HG03575 (cell line): ENCODE measurements around the gene RNASEH2B.

Source experiments
- ATAC-seq: cut with Tn5 transposase; IDR thresholded peaks from one replicate; pipeline ENCODE4 v1.9.1; 2021; ENCODE audit not compliant: unreplicated experiment, insufficient number of reproducible peaks, low FRiP score; ENCODE audit errors: extremely low read depth

Gene RNASEH2B, protein sequence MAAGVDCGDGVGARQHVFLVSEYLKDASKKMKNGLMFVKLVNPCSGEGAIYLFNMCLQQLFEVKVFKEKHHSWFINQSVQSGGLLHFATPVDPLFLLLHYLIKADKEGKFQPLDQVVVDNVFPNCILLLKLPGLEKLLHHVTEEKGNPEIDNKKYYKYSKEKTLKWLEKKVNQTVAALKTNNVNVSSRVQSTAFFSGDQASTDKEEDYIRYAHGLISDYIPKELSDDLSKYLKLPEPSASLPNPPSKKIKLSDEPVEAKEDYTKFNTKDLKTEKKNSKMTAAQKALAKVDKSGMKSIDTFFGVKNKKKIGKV

DNA sequence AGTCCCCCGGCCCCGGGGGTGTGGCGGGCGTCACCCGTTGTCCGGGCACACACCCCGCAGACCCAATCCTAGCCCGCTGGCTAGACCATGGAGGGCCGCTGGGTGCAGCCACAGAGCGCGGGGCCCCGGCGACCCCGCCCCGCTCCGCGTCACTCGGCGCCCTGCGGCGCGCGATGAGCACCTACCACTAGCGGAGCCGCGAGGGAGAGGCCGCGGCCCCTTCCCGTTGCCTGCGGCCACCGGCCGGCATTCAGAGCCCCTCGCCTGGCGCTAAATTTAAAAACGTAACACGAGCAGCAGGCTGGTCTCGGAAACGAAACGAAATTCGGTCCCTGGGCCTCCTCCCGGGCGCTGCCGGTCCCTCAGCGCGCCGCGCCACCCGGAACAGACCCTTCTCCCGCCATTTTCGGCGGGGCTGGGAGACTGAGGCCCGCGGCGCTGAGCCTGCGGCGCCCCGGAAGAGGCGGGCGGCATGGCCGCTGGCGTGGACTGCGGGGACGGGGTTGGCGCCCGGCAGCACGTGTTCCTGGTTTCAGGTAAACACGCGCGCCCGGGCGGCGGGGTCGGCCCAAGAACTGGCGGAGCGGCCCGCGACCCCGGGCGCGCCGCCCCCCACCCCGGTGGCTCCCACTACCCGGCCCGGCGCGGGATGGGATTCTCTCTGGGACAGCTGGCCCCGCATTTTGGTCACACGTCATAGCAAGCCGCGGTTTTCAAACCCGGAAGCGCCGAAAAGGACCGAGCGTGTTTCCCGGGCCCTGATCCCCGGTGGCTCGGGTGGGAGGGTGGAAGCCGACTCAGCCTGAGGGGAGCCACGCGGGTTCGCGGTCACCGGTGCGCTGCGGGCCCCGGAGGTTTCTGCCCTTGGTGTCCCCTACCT, at the start of gene RNASEH2B:
Gene RNASEH2B (plus strand): TSS at position 187 of the 880 bp plus-strand sequence. CDS start 286 bp downstream, at position 473.
- no peak for ATAC-seq

DNA sequence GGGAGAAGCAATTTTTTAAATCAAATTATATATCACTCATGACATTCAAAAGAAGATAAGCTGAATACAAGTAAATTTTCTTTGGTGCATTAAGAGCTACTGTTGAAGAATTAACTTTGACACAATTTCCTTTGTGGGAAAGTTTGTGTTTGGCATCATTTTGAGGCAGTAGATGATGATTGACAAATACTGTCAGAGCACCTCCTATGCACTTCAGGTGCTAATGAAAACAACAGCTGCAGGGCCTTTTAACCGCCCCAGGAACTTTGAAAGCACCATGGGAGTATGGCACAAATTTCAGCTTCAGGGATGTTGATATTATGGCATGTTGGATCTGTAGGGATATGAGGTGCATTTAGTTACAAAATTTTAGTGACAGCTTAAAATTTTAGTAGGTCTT, 45.1 kb upstream of the RNASEH2B start:
- ATAC-seq, result no peak

DNA sequence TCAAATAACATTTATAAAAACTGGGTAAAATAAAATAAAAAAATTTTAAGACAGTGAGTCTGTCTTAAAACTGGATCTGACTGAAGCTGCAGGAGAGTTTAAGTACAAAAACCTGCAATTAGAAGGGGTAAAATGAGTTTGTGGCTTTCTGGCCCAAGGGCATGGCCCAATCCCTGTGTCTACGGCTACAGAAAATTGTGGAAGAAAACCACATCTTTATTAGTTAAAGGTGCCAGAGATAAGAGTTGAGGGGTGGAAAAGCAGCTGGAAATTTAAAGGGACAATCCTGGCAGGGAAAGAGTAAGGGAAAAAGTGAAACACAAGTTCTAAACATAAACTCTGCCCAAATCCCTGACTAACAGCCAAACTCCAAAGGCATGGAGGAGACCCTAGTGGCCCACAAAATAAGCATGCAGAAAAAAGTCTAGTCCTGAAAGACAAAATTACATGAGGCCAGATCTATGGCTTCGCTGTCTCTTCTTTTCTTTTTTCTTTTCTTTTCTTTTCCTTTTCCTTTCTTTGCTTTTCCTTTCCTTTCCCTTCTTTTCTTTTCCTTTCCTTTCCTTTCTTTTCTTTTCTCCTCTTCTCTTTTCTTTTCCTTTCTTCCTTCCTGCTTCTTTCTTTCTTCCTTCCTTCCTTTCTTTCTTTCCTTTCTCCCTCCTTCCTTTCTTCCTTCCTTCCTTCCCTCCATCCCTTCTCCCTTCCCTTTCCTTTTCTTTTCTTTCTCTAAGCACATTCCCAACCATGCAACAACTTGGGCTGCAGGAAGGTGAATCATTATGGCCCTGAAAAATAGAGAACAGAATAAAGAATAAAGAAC, 42.6 kb upstream of the RNASEH2B start:
- no peak for ATAC-seq

DNA sequence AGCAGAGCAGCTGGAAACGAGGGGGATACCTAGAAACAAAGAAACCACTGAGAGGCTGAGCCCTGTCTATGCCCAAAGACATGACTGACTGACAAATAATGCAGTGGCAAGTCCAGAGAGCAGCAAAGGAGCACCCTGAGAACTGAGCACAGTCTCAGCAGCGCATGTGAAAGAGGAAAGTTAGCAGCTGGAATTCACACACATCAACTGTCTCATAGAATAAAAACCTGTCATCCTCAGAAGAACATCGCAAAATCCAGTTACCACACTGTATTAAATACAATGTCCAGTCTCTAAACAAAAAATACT, 42.0 kb upstream of the RNASEH2B start:
- ATAC-seq, result no peak

DNA sequence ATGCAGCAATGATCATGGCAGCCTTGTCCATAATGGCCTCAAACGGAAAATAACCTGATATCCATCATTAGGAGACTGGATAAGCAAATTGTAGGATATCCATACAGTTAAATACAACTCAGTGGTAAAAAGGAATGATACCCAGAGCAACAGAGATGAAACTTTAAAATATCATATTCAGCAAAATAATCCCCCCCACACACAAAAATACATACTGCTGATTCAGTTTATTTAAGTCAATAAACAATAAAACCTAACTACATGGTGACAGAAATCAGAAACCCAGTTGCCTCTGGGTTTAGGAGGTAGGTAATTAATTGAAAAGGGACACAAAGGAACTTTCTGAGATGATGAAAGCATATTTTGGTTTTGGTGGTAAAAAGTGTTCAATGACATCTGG, 38.2 kb upstream of the RNASEH2B start:
- no peak for ATAC-seq

DNA sequence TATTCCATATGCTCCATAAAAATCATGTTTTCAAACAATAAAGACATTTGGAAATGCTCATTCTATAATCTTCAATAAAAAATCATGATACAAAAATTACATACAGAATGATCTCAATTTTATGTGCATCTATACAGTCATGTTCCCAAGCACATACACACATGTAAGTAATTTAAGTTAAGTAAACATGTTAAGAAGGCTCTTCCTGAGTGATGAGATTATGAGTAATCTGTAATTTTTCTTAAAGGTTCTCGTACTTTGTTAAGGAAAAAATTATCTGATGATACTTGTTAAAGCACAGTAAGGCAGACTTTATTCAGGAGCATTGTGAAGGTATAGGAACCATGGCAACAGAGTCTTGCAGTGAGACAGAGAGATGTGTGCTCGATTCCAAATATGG, 36.1 kb upstream of the RNASEH2B start:
- ATAC-seq, result no peak

DNA sequence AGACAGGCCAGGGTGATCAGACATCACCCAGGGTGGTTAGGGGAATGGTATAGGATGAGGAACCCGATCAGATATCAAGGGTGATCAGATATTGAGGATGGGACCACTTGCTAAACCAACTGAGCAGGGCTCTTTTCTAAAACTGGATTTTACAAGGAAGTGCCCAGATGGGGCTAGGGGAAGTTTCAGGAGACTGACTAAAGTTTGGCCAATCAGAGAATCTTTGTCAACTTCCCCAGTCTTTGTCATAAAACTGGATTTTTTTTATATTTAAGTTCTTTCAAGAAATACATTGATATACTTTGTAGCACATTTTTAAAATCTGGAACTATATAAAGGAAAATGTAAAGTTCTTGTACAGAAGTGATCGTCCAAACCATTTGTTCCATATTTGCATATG, 35.6 kb upstream of the RNASEH2B start:
- no peak for ATAC-seq

DNA sequence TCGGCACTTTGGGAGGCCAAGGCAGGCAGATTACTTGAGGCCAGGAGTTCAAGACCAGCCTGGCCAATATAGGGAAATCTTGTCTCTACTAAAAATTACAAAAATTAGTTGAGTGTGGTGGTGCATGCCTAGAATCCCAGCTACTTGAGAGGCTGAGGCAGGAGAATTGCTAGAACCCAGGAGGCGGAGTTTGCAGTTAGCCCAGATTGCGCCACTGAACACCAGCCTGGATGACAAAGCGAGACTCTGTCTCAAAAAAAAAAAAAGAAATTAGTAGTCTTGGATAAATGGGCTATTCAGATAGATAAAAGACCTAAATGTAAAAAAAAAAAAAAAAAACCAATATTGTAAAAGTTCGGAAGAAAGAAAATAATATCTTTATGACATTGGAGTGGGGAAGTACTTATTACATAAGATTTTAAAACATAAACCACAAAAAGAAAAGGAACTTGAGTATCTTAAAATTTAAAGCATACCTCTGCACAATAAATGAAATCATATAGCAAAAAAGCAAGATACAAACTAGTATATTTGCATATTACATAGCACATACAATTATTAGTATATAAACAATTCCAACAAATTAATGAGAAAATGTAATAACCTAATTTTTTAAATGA, 26.7 kb upstream of the RNASEH2B start:
- no peak for ATAC-seq

DNA sequence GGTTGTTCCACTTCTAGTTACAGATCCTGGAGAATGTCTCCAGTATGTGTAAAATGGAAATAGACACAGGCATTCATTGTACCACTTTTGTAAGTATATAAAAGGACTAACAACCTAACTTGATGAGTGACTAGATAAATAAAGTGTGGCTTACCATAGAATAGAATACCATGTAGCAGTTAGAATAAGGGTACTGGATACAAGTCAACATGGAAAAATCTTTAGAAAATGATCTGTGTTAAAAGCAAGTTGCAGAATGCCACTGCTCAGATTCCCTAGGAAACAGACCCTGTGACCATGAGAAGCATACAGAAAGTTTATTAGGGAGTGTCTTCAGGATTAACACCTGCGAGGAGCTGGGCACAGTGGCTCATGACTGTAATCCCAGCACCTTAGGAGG, 25.9 kb upstream of the RNASEH2B start:
- no peak for ATAC-seq

DNA sequence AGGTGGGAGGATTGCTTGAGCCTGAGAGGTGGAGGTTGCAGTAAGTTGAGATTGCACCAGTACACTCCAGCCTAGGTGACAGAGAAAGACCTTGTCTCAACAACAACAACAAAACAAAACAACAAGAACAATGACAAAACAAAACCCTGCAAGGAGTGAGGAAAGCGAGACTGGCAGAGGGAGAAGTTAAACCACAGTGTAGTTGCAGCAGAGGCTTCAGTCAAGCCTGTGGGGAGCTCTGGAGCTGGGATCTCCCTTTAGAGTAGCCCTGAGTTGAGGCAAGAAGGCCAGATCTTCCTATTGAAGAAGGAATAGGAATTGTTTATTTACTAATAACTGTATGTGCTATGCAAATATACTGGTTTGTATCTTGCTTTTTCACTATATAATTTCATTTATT, 25.3 kb upstream of the RNASEH2B start:
- no peak for ATAC-seq

DNA sequence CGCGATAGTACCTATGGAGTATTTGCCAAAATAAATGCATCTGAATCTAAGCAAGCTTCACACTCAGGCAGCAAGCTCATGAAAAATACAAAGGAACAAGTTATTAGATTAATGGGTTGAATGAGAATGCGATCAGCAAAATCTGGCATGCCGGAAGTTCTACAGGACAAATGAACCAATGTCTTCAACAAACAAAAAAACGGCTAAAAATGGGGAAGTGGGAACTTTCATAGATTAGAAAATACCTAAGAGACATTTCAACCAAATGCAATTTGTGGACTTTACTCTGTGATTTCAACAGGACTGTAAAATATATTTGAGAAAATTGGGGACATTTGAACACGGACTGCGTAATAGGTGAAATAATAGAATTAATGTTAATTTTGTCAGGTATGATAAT, 22.4 kb upstream of the RNASEH2B start:
- no peak for ATAC-seq

DNA sequence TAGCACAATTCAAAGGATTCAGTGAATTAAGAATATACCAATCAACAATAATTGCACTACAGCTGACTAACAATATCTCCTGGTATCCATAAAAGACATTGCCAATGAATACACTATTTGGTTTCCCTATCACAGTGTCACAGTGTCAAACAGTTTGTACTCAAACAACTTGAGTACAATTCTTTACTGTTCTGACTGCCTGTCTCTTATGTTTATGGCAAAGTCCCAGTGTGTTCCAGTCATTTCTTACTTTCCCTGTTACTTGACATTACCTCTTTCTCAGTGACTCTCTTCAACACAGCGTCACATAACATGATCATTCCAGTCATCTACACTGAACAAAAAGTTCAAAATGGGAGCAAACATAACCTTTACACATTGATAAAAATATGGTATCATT, 21.2 kb upstream of the RNASEH2B start:
- ATAC-seq, result no peak

DNA sequence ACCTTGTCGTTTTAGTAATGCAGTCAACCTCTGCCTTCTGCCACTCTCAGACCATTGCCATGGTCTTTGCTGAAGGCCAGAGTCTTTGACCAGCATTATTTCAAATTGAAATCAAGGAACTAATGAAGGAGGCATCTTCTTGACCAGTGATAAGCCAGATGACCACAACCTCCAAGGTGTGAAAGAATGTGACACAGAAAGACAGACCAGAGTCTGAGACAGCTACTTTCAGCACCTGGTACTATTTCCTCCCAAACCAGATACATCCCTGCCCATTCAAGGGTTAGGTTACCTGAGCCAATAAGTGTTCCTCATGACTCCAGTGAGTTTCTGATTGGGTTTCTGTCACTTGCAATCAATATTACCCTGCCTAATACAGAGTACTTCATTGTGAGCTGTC, 20.3 kb upstream of the RNASEH2B start:
- no peak for ATAC-seq

DNA sequence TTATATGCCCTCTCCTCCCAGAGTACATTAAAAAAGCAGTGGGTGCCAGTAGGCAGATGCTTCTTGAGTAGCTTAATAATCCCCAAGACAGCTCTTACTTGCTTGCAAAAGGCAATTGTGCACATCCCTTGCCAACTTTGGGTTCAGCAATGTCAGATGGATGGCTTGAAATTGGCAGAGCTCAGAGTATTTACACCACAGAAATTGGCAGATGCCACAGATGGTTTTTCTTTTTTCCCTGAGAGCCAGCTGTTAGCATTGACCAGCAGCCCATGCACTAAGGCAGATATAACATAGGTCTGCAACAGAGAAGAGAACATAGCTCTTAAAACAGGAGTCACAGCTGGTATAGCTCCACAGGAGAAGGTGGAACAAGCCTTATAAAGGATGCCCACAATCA, 18.4 kb upstream of the RNASEH2B start:
- no peak for ATAC-seq

DNA sequence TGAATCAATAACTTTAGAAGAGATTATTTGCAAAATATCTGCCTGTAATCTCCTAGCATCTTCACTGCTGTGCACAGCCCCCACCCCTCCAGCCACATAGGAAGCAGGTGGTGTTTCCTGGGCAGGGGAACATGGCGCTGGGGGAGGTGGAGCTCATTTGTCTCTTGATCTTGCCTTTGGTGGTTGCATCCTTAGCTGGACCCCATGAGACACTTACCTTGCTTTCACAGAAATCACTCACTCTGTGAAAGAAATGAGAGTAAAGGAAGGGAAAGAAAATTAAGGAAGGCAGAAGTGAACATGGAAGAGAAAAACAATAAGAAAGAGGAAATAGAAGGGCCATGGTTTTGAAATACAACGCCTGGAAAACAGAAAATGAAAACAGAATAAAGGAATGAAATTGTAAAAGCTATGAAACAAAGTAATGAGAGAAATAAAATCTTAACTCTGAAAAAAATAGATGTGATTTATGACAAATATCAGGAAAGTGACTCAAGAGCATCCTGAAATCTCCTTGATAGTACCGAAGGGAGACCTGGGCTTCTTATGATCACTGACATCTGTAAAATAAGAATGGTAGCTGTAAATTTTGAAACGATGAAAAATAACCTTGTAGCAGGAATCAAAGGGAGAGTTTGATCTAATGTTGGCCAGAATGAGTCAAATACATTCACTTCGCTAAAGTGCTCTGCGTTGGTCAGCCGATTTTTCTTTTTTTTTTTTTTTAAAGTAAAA, 17.2 kb upstream of the RNASEH2B start:
- no peak for ATAC-seq

DNA sequence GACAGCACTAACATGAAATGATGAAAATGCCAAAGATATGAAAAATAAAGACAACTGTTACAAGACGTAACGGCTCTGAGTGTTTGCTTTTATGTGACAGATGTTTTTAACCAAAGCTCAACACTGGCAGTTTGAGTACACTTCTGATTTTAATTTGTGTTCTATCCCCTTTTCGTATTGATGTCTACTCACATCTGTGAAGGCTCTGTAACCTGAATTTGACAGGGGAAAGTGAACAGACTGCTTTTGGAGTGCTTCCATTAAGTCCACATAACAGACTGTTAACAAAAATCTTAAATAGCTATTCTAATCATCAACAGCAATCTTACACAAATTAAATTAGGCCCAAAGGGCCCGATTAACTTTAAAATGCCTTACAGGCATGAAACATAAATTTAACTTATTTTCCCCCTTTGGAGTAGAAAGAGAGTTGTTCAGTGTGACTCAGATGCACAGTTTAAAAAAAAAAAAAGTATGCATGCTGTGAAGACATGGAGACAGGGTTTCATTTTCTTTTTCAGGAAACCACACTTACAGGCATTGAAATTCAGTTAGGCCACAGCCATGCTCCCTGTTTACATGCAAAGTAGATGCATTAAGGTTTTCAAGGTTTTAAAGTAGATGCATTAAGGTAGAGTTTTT, 16.3 kb upstream of the RNASEH2B start:
- no peak for ATAC-seq

DNA sequence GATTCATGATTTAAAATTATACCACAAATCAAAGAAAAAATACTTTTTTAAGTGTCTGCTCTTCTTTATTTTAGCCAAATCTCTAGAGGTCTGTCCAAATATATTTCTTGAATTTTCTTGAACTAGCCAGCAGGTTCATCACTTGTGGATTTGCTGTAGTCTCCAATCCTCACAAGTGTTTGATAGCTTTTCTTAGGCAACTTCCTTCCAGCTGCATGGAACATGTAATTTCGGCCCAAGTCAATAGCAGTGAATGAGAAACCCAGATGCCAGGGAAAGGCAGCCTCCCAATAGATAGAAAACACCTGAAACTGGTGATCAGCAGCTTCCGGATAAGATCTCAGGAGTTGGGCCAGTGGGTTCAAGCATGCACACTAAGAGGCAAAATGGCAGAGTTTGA, 15.6 kb upstream of the RNASEH2B start:
- ATAC-seq, result no peak

DNA sequence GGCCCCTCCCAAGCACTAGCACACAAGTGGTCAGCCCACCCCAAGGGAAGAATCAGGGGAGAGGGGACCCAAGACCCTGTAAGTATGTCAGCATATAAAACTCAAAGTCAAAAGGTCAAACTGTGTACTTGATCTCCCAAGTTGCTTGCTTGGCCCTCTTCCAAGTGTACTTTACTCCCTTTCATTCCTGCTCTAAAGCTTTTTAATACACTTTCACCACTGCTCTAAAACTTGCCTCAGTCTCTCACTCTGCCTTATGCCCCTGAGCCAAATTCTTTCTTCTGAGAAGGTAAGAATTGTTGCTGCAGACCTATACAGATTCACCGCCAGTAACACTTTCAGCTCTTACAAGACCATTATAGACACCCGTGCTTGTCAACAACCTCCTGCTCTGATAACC, 15.1 kb upstream of the RNASEH2B start:
- no peak for ATAC-seq
